K562 (cell line): ENCODE data around the gene RHEB. TPM values are rescaled to one million over a fixed set of nuclear protein-coding genes. Genes with fewer than 3 reads are reported as not detected.

ENCODE experiments used
- ATAC-seq: fragments of 200-7000 bp; cut with Tn5 transposase; 3 replicates; pipeline ENCODE4 v1.9.1; 2020; ENCODE audit warnings: moderate library complexity
- BruUV-seq: library from RNA; stranded (reverse); fragments of 400-500 nt; replicated peaks from 2 replicates; lab custom pipeline; 2021; lab: Mats Ljungman, UMichigan
- CTCF ChIA-PET: fragments of 300-600 bp; formaldehyde crosslinking; extraction: SDS; loops from one replicate; lab custom pipeline; 2021; ENCODE audit warnings: low intra/inter-chr PET ratio; lab: Yijun Ruan, JAX
- POLR2A ChIA-PET: fragments of 300-600, 350-650 bp; sonication (Branson Sonifier 250); formaldehyde crosslinking; extraction: SDS; loops from one replicate; lab custom pipeline; 2021; ENCODE audit warnings: antibody characterized with exemption, inconsistent platforms; lab: Yijun Ruan, JAX
- DNase-seq, 4 experiments: peaks; one replicate each; pipeline versions ENCODE4 v3.0.0 to v3.0.0-alpha.2; 2011 to 2018; ENCODE audit warnings: low spot score in 3 of 4, mixed read lengths in 3 of 4; ENCODE audit errors: extremely low read depth in 1 of 4
- FAIRE-seq: peaks from 2 replicates; lab custom pipeline; 2011; peaks lifted over from hg19 to GRCh38; lab: Jason Lieb, UNC
- H2AFZ ChIP-seq: 2 replicates; pipeline ENCODE4 v1.6.0; 2011; ENCODE audit warnings: low read depth, low read length, control low read depth, inconsistent platforms
- H3K27ac ChIP-seq: fragments of 200-600 bp; 3 replicates; pipeline ENCODE4 v1.8.0; 2011; ENCODE audit warnings: low read depth, mild to moderate bottlenecking, control low read depth, inconsistent platforms, low read length, moderate library complexity, mixed read lengths; ENCODE audit errors: extremely low read depth
- H3K27me3 ChIP-seq, 2 experiments: fragments of 300-600 bp in 1 of 2; 2 replicates in 1 of 2; 3 replicates in 1 of 2; pipeline versions ENCODE4 v1.6.0 to v1.8.0; 2011; ENCODE audit warnings: inconsistent platforms in 2 of 2, low read length in 2 of 2, mild to moderate bottlenecking in 1 of 2, mixed read lengths in 1 of 2, moderate library complexity in 1 of 2; ENCODE audit not compliant: control insufficient read depth in 2 of 2, insufficient read depth in 2 of 2
- H3K36me3 ChIP-seq: fragments of 300-600 bp; 3 replicates; pipeline ENCODE4 v1.8.0; 2011; ENCODE audit warnings: mild to moderate bottlenecking, low read length, inconsistent platforms; ENCODE audit not compliant: control insufficient read depth, insufficient read depth
- H3K4me1 ChIP-seq, 2 experiments: fragments of 200-600 bp in 1 of 2; replicated peaks in 1 of 2; 2 replicates in 1 of 2; 3 replicates in 1 of 2; pipeline versions ENCODE4 v1.5.1 to v1.8.0; 2011; ENCODE audit warnings: inconsistent platforms in 2 of 2, low read length in 2 of 2, mild to moderate bottlenecking in 1 of 2, mixed read lengths in 1 of 2, moderate library complexity in 1 of 2; ENCODE audit not compliant: control insufficient read depth in 2 of 2, insufficient read depth in 2 of 2
- H3K4me2 ChIP-seq: 2 replicates; pipeline ENCODE4 v1.6.1; 2011; ENCODE audit warnings: low read length, control low read depth, inconsistent platforms, mixed read lengths; ENCODE audit not compliant: insufficient read depth
- H3K4me3 ChIP-seq: fragments of 200-600 bp; sonication (generic), shearing (Covaris generic); 2 replicates; pipeline ENCODE4 v1.5.1; 2016; ENCODE audit warnings: control low read depth, inconsistent platforms
- H3K79me2 ChIP-seq: fragments of 200-600 bp; 3 replicates; pipeline ENCODE4 v1.8.0; 2011; ENCODE audit warnings: low read length, inconsistent platforms; ENCODE audit not compliant: control insufficient read depth, insufficient read depth
- H3K9ac ChIP-seq, 2 experiments: 2 replicates each; pipeline versions ENCODE4 v1.6.0 to v1.6.1; 2011; ENCODE audit warnings: low read depth in 2 of 2, low read length in 2 of 2, control low read depth in 1 of 2, inconsistent platforms in 1 of 2, mild to moderate bottlenecking in 1 of 2, mixed read lengths in 1 of 2; ENCODE audit not compliant: insufficient read depth in 1 of 2
- H3K9me1 ChIP-seq: one replicate; pipeline ENCODE4 v1.6.0; 2011; ENCODE audit warnings: inconsistent platforms, mild to moderate bottlenecking, low read length, moderate library complexity; ENCODE audit not compliant: control insufficient read depth, insufficient read depth
- H3K9me3 ChIP-seq: replicated peaks from 2 replicates; pipeline ENCODE4 v1.5.1; 2011; ENCODE audit warnings: low read depth, low read length, inconsistent platforms; ENCODE audit not compliant: control insufficient read depth, insufficient read depth
- H4K20me1 ChIP-seq: replicated peaks from 2 replicates; pipeline ENCODE4 v1.6.1; 2011; ENCODE audit warnings: low read length, inconsistent platforms, mixed read lengths; ENCODE audit not compliant: control insufficient read depth, insufficient read depth
- ADNP ChIP-seq: fragments of 200-800 bp; sonication (Bioruptor generic); IDR thresholded peaks from 2 replicates; pipeline ENCODE4 v1.6.1; 2016; ENCODE audit warnings: missing genetic modification characterization, missing compliant biosample characterization
- BCOR ChIP-seq: fragments of 450-650 bp; IDR thresholded peaks from 2 replicates; pipeline ENCODE4 v1.6.1; 2016
- CHCHD3 ChIP-seq: fragments of 250-450 bp; sonication (Bioruptor Pico); IDR thresholded peaks from 2 replicates; pipeline ENCODE4 v2.1.2; 2022; ENCODE audit warnings: mild to moderate bottlenecking
- CREB5 ChIP-seq: fragments of 250-450 bp; sonication (Bioruptor Pico); IDR thresholded peaks from 2 replicates; pipeline ENCODE4 v1.5.0; 2020; ENCODE audit warnings: mild to moderate bottlenecking
- FUS ChIP-seq: fragments of 200-400 bp; formaldehyde crosslinking; optimal IDR thresholded peaks from 2 replicates; pipeline ENCODE3; 2017; ENCODE audit warnings: low read depth, low read length
- GABPB1 ChIP-seq: sonication (generic); formaldehyde crosslinking; IDR thresholded peaks from 2 replicates; pipeline ENCODE4 v1.8.0; 2022; ENCODE audit warnings: mild to moderate bottlenecking, missing genetic modification reagents
- KAT8 ChIP-seq: fragments of 450-650 bp; IDR thresholded peaks from 2 replicates; pipeline ENCODE4 v1.6.1; 2016; ENCODE audit warnings: low read depth, mild to moderate bottlenecking
- NCOA6 ChIP-seq: fragments of 450-650 bp; IDR thresholded peaks from 2 replicates; pipeline ENCODE4 v1.6.1; 2017; ENCODE audit warnings: mild to moderate bottlenecking
- NELFE ChIP-seq: IDR thresholded peaks from 2 replicates; pipeline ENCODE4 v1.6.1; 2011; ENCODE audit warnings: mild to moderate bottlenecking; ENCODE audit not compliant: insufficient read depth, insufficient read length
- NR0B1 ChIP-seq: fragments of 450-650 bp; IDR thresholded peaks from one replicate; pipeline ENCODE4 v1.6.1; 2018; ENCODE audit warnings: mild to moderate bottlenecking, moderate library complexity; ENCODE audit not compliant: partially characterized antibody
- STAG1 ChIP-seq: sonication (generic); formaldehyde crosslinking; IDR thresholded peaks from 2 replicates; pipeline ENCODE4 v1.5.0; 2020; ENCODE audit warnings: missing genetic modification reagents, borderline replicate concordance
- TAF9B ChIP-seq: fragments of 450-650 bp; IDR thresholded peaks from 2 replicates; pipeline ENCODE4 v1.6.1; 2018; ENCODE audit warnings: mild to moderate bottlenecking; ENCODE audit not compliant: partially characterized antibody
- TBP ChIP-seq: optimal IDR thresholded peaks from 2 replicates; pipeline ENCODE3; 2011; ENCODE audit warnings: low read depth, low read length, improper control_type of control experiment
- THRAP3 ChIP-seq: fragments of 450-650 bp; IDR thresholded peaks from 2 replicates; pipeline ENCODE4 v1.6.1; 2016; ENCODE audit warnings: mild to moderate bottlenecking, inconsistent platforms, borderline replicate concordance
- U2AF2 ChIP-seq: fragments of 200-400 bp; formaldehyde crosslinking; optimal IDR thresholded peaks from 2 replicates; pipeline ENCODE3; 2017; ENCODE audit warnings: low read depth, mild to moderate bottlenecking, low read length
- ZBTB5 ChIP-seq: fragments of 450-650 bp; IDR thresholded peaks from 2 replicates; pipeline ENCODE4 v1.6.1; 2017; ENCODE audit warnings: antibody characterized with exemption
- ZFP36 ChIP-seq: fragments of 150-350 bp; IDR thresholded peaks from 2 replicates; pipeline ENCODE4 v1.6.1; 2018; ENCODE audit warnings: low read length, low read depth; ENCODE audit not compliant: partially characterized antibody
- ZKSCAN1 ChIP-seq: fragments of 150-350 bp; IDR thresholded peaks from 2 replicates; pipeline ENCODE4 v1.6.1; 2016; ENCODE audit warnings: low read depth, low read length
- WGBS: fragments of 100-300 bp; shearing (Covaris generic); methylation state at CpG from one replicate; pipeline ENCODE4 v1.1.6; 2016; ENCODE audit warnings: low coverage, mixed read lengths; ENCODE audit not compliant: insufficient coverage; ENCODE audit errors: missing lambda C conversion rate; 5-methylcytosine and 5-hydroxymethylcytosine counted together
- in situ Hi-C: fragments of 300-500 bp; cut with MboI; formaldehyde crosslinking; loops from 4 replicates; pipeline ENCODE4 v1.15.0; 2018; ENCODE audit warnings: inconsistent platforms, mixed read lengths
- intact Hi-C: fragments of 100-400 bp; cut with micrococcal nuclease; formaldehyde crosslinking; loops from 2 replicates; pipeline ENCODE4 v1.14.2; 2022
- polyA plus RNA-seq, 8 experiments: library from polyadenylated mRNA; depleted of rRNA in 4 of 8; stranded (reverse) in 5 of 8; unstranded in 3 of 8; fragments of >200 nt; fragmentation: Nextera tagmentation in 2 of 8; fragmentation: Illumina TruSeq in 1 of 8; extraction: Ambion mirVana in 2 of 8; extraction: Trizol in 1 of 8; gene quantifications; 2 replicates each; pipeline versions ENCODE4 v1.2.1 to v1.2.3, GENCODE V29; 2011 to 2014; ENCODE audit warnings: inconsistent platforms in 1 of 8, missing spikeins in 1 of 8
- total RNA-seq, 7 experiments: library from RNA; depleted of rRNA in 6 of 7; stranded (reverse); fragments of >200 nt in 6 of 7; fragmentation: Illumina TruSeq in 2 of 7; extraction: Trizol in 2 of 7; gene quantifications; 2 replicates each; pipeline versions ENCODE4 v1.2.1 to v1.2.3, GENCODE V29; 2011 to 2021; ENCODE audit warnings: low replicate concordance in 1 of 7

RHEB gene
- total and polyA plus RNA-seq, 9 of the 15 experiments (the other 6 are each of a cell fraction or from before 2014, with no cell fraction given) = 28.5 to 249 (median 182) TPM

- no peaks in the 10 kb centered on the region for H3K4me1 ChIP-seq
- no TSS peak for BruUV-seq
- no peak for FAIRE-seq
- peaks cover 0 to 12% of the 10 kb centered on the region in 2 experiments; a peak in 3 of 5 replicates for H3K27me3 ChIP-seq
- H3K9me1 ChIP-seq = no peaks in the 10 kb centered on the region
- 12% methylated on average over 5 of the region's 5 CpGs for WGBS
- no peak for DNase-seq
- intact Hi-C loops (no loop called here), in situ Hi-C loops (no loop called here)
- H3K27ac ChIP-seq = no peak overlapping the region
- no peak overlapping the region for H2AFZ ChIP-seq
- ChIA-PET POLR2A (interaction anchor here (1.0 kb wide), 1 partner anchor 15 kb away, joined by 3 read pairs; no protein-coding TSS in a partner anchor), CTCF (no interaction called here)
- no peaks in the 10 kb centered on the region for H3K36me3 ChIP-seq
- H3K79me2 ChIP-seq = no peaks in the 10 kb centered on the region
- H3K4me3 ChIP-seq = no peak overlapping the region
- H3K4me2 ChIP-seq = no peak overlapping the region
- ATAC-seq = no peak
- H3K9me3 ChIP-seq = peaks cover 21% of the 10 kb centered on the region
- H3K9ac ChIP-seq = no peak overlapping the region
- H4K20me1 ChIP-seq = no peaks in the 10 kb centered on the region
- TF ChIP-seq STAG1 (CRISPR knock-in tag) = no peak
- no peak for TF ChIP-seq U2AF2
- TF ChIP-seq ZBTB5 = no peak
- no peak for TF ChIP-seq TBP
- no peak for TF ChIP-seq ADNP
- TF ChIP-seq FUS = no peak
- no peak for TF ChIP-seq NCOA6
- no peak for TF ChIP-seq TAF9B
- TF ChIP-seq BCOR = no peak
- TF ChIP-seq NELFE = no peak
- no peak for TF ChIP-seq GABPB1 (CRISPR knock-in tag)
- no peak for TF ChIP-seq KAT8
- TF ChIP-seq CREB5 (CRISPR knock-in tag) = no peak
- no peak for TF ChIP-seq THRAP3
- TF ChIP-seq ZKSCAN1 = no peak
- no peak for TF ChIP-seq CHCHD3 (CRISPR knock-in tag)
- no peak for TF ChIP-seq NR0B1
- TF ChIP-seq ZFP36 = no peak
These were observed 99.6 kb downstream of the RHEB start for GRCh38 chr7:151420144-151420543.
